Measurements from ENCODE around the gene RBM8A. TPM values are rescaled to one million over a fixed set of nuclear protein-coding genes. Genes with fewer than 3 reads are reported as not detected.
A peak's percentile ranks its signal among the peaks of the same experiment; 100 is the strongest.

Gene RBM8A
- total and polyA plus RNA-seq, 9 of the 15 experiments (the other 6 are each of a cell fraction or from before 2014, with no cell fraction given) = 215 to 1,035 (median 291) TPM

GRCh38 chr1:145946477-145946986 is 19.2 kb upstream of the RBM8A start:
- no TSS peak for BruUV-seq (replicated peaks)
- CTCF ChIA-PET (ENCODE audit: low intra/inter-chr PET ratio) = no interaction called here
- no peak overlapping the region for H3K4me2 ChIP-seq (ENCODE audit: insufficient read depth, low read length)
- no peaks in the 10 kb centered on the region for H3K27me3 ChIP-seq (ENCODE audit: control insufficient read depth in 2 of 2, insufficient read depth in 2 of 2, low read length in 2 of 2)
- no peaks in the 10 kb centered on the region for H3K9me3 ChIP-seq (replicated peaks; ENCODE audit: control insufficient read depth, insufficient read depth, low read depth, low read length)
- H3K9me1 ChIP-seq (ENCODE audit: control insufficient read depth, insufficient read depth, low read length) = no peaks in the 10 kb centered on the region
- POLR2A ChIA-PET = no interaction called here
- in situ Hi-C loops (cut with MboI) (no loop called here), intact Hi-C loops (cut with micrococcal nuclease) (no loop called here)
- H3K9ac ChIP-seq (ENCODE audit: insufficient read depth in 1 of 2, low read depth in 2 of 2, low read length in 2 of 2) = no peak overlapping the region
- H4K20me1 ChIP-seq (replicated peaks; ENCODE audit: control insufficient read depth, insufficient read depth, low read length) = no peaks in the 10 kb centered on the region
- H3K79me2 ChIP-seq (ENCODE audit: control insufficient read depth, insufficient read depth, low read length) = no peaks in the 10 kb centered on the region
- H3K4me1 ChIP-seq (replicated peaks in 1 of 2; ENCODE audit: control insufficient read depth in 2 of 2, insufficient read depth in 2 of 2, low read length in 2 of 2) = peaks cover 0 to 3% of the 10 kb centered on the region in 2 experiments; a peak in 3 of 5 replicates
- H3K27ac ChIP-seq (ENCODE audit: extremely low read depth, low read depth, low read length) = no peak overlapping the region
- FAIRE-seq (no peak), ATAC-seq (no peak), DNase-seq (ENCODE audit: extremely low read depth in 1 of 4, low spot score in 3 of 4) (no peak)
- WGBS (ENCODE audit: insufficient coverage, low coverage, missing lambda C conversion rate) = 88% methylated on average over 4 of the region's 4 CpGs
- H3K4me3 ChIP-seq = no peak overlapping the region
- TF ChIP-seq ZKSCAN1 (IDR thresholded peaks at IDR 0.05; ENCODE audit: low read depth, low read length) = peak; percentile 84
- TF ChIP-seq, protein P1, sequence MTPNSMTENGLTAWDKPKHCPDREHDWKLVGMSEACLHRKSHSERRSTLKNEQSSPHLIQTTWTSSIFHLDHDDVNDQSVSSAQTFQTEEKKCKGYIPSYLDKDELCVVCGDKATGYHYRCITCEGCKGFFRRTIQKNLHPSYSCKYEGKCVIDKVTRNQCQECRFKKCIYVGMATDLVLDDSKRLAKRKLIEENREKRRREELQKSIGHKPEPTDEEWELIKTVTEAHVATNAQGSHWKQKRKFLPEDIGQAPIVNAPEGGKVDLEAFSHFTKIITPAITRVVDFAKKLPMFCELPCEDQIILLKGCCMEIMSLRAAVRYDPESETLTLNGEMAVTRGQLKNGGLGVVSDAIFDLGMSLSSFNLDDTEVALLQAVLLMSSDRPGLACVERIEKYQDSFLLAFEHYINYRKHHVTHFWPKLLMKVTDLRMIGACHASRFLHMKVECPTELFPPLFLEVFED (CRISPR knock-in tag; conservative IDR thresholded peaks at IDR 0.05) = no peak
- no peak for TF ChIP-seq YBX1 (IDR thresholded peaks at IDR 0.05)
- peaks cover 15% of the 10 kb centered on the region; the same call in 1 of the 3 replicates for H3K36me3 ChIP-seq (ENCODE audit: control insufficient read depth, insufficient read depth, low read length)
- no peak overlapping the region for H2AFZ ChIP-seq (ENCODE audit: low read depth, low read length)

GRCh38 chr1:145944532-145944931 is 17.2 kb upstream of the RBM8A start:
- in situ Hi-C loops (cut with MboI) = no loop called here
- Histone ChIP-seq H3K4me1 (replicated peaks in 1 of 2; ENCODE audit: control insufficient read depth in 2 of 2, insufficient read depth in 2 of 2, low read length in 2 of 2) (no peaks in the 10 kb centered on the region), H3K27me3 (ENCODE audit: control insufficient read depth in 2 of 2, insufficient read depth in 2 of 2, low read length in 2 of 2) (no peaks in the 10 kb centered on the region), H3K9me3 (replicated peaks; ENCODE audit: control insufficient read depth, insufficient read depth, low read depth, low read length) (no peaks in the 10 kb centered on the region), H3K79me2 (ENCODE audit: control insufficient read depth, insufficient read depth, low read length) (no peaks in the 10 kb centered on the region), H4K20me1 (replicated peaks; ENCODE audit: control insufficient read depth, insufficient read depth, low read length) (no peaks in the 10 kb centered on the region), H3K36me3 (ENCODE audit: control insufficient read depth, insufficient read depth, low read length) (peaks cover 18% of the 10 kb centered on the region; the same call in 1 of the 3 replicates), H3K27ac (ENCODE audit: extremely low read depth, low read depth, low read length) (no peak overlapping the region), H3K9ac (ENCODE audit: insufficient read depth in 1 of 2, low read depth in 2 of 2, low read length in 2 of 2) (no peak overlapping the region), H3K4me3 (no peak overlapping the region), H3K9me1 (ENCODE audit: control insufficient read depth, insufficient read depth, low read length) (no peaks in the 10 kb centered on the region), H3K4me2 (ENCODE audit: insufficient read depth, low read length) (no peak overlapping the region), H2AFZ (ENCODE audit: low read depth, low read length) (no peak overlapping the region)
- BruUV-seq (replicated peaks) = no TSS peak
- no peak for DNase-seq (ENCODE audit: extremely low read depth in 1 of 4, low spot score in 3 of 4)
- no peak for FAIRE-seq
- ChIA-PET CTCF (ENCODE audit: low intra/inter-chr PET ratio) (no interaction called here), POLR2A (interaction anchor here (1.4 to 1.9 kb wide), 2 partner anchors 13 to 17 kb away, joined by 4 to 6 read pairs; partner anchors contain the start of genes LIX1L and RBM8A)
- WGBS (ENCODE audit: insufficient coverage, low coverage, missing lambda C conversion rate) = 85% methylated on average over 3 of the region's 3 CpGs
- intact Hi-C loops (cut with micrococcal nuclease) = no loop called here
- ATAC-seq = no peak
- TF ChIP-seq MIER1 (IDR thresholded peaks at IDR 0.05; ENCODE audit: low read depth) (no peak), ELF4 (CRISPR knock-in tag; IDR thresholded peaks at IDR 0.05) (no peak), PBX2 (CRISPR knock-in tag; IDR thresholded peaks at IDR 0.05; ENCODE audit: low read depth) (no peak), PBX2 (tag; conservative IDR thresholded peaks at IDR 0.05; ENCODE audit: low read depth) (no peak), BDP1 (IDR thresholded peaks at IDR 0.05; ENCODE audit: insufficient read depth, insufficient read length) (no peak), ZNF589 (CRISPR knock-in tag; IDR thresholded peaks at IDR 0.05; ENCODE audit: low read depth) (no peak), CEBPB (tag; IDR thresholded peaks at IDR 0.05) (no peak)
- TF ChIP-seq, protein P2, sequence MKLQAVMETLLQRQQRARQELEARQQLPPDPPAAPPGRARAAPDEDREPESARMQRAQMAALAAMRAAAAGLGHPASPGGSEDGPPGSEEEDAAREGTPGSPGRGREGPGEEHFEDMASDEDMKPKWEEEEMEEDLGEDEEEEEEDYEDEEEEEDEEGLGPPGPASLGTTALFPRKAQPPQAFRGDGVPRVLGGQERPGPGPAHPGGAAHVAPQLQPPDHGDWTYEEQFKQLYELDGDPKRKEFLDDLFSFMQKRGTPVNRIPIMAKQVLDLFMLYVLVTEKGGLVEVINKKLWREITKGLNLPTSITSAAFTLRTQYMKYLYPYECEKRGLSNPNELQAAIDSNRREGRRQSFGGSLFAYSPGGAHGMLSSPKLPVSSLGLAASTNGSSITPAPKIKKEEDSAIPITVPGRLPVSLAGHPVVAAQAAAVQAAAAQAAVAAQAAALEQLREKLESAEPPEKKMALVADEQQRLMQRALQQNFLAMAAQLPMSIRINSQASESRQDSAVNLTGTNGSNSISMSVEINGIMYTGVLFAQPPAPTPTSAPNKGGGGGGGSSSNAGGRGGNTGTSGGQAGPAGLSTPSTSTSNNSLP (IDR thresholded peaks at IDR 0.05; ENCODE audit: borderline replicate concordance, low read depth, low read length) = no peak

All from K562 (cell line).